GM18498 (cell line): ENCODE data around the gene USP17L22.
"Not testable (repeated sequence)": the region's sequence is repeated elsewhere in the genome, so short reads cannot be mapped to it uniquely, and the experiment has no call there.

Experiments used
- ATAC-seq: cut with Tn5 transposase; IDR thresholded peaks from one replicate; pipeline ENCODE4 v1.9.1; 2021; ENCODE audit warnings: mild to moderate bottlenecking, moderate library complexity; ENCODE audit not compliant: unreplicated experiment

The USP17L22 gene, protein sequence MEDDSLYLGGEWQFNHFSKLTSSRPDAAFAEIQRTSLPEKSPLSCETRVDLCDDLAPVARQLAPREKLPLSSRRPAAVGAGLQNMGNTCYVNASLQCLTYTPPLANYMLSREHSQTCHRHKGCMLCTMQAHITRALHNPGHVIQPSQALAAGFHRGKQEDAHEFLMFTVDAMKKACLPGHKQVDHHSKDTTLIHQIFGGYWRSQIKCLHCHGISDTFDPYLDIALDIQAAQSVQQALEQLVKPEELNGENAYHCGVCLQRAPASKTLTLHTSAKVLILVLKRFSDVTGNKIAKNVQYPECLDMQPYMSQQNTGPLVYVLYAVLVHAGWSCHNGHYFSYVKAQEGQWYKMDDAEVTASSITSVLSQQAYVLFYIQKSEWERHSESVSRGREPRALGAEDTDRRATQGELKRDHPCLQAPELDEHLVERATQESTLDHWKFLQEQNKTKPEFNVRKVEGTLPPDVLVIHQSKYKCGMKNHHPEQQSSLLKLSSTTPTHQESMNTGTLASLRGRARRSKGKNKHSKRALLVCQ

DNA sequence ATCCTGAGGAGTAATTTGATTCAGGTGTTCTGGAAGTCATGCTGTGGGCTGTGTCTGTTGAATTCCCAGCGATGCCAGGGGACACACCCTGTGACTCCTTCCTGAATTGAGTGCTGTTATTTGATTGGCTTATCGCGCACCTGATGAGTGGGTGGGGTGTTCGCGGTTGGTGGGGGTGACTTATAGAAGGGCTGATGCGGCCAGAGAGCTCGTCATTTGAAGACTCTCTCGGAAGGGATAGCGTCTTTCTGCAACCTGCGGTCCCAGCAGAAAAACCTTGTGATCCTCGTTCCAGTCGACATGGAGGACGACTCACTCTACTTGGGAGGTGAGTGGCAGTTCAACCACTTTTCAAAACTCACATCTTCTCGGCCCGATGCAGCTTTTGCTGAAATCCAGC lies at the start of gene USP17L22:
Gene USP17L22 (plus strand): TSS at position 301 of the 400 bp plus-strand sequence. CDS start 0 bp downstream, at position 301.
- ATAC-seq, result not testable (repeated sequence)

GRCh38 chr4:9219852-9220251 lies 47.6 kb upstream of the USP17L22 start, which contains the start of gene USP17L12:
USP17L12 (plus strand) TSS chr4:9220152; CDS start chr4:9220152, 0 bp downstream.
- not testable (repeated sequence) for ATAC-seq

- not testable (repeated sequence) for ATAC-seq
Observed at GRCh38 chr4:9224596-9224995, 42.8 kb upstream of the USP17L22 start, which contains the start of gene USP17L13. USP17L13 (plus strand) TSS chr4:9224896; CDS start chr4:9224896, 0 bp downstream.

- ATAC-seq, result not testable (repeated sequence)
Observed at GRCh38 chr4:9230249-9230648, 37.2 kb upstream of the USP17L22 start.

DNA sequence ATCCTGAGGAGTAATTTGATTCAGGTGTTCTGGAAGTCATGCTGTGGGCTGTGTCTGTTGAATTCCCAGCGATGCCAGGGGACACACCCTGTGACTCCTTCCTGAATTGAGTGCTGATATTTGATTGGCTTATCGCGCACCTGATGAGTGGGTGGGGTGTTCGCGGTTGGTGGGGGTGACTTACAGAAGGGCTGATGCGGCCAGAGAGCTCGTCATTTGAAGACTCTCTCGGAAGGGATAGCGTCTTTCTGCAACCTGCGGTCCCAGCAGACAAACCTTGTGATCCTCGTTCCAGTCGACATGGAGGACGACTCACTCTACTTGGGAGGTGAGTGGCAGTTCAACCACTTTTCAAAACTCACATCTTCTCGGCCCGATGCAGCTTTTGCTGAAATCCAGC lies 33.3 kb upstream of the USP17L22 start, which contains the start of gene USP17L15:
Gene USP17L15 (plus strand): TSS at position 301 of the 400 bp plus-strand sequence. CDS start 0 bp downstream, at position 301.
- ATAC-seq, result not testable (repeated sequence)

DNA sequence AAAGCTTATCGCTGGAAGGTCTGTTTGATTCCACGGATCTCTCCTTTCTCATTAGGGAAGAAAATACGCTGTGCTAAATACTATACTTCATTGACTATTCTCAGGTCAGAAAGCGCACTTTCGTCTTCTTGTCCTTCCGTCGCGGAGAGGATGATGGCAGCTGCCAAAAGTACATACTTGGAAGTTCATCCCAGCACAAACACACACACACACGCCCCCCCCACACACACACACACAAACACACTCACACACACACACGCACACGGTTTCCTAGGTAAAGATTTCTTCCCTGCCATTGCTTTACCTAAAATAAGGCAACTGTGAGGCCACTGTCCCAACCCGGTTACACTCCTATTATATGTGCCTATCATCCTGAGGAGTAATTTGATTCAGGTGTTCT lies 29.0 kb upstream of the USP17L22 start:
- not testable (repeated sequence) for ATAC-seq

- not testable (repeated sequence) for ATAC-seq
Observed at GRCh38 chr4:9243579-9243978, 23.8 kb upstream of the USP17L22 start, which contains the start of gene USP17L17. USP17L17 (plus strand) TSS chr4:9243879; CDS start chr4:9243879, 0 bp downstream.

DNA sequence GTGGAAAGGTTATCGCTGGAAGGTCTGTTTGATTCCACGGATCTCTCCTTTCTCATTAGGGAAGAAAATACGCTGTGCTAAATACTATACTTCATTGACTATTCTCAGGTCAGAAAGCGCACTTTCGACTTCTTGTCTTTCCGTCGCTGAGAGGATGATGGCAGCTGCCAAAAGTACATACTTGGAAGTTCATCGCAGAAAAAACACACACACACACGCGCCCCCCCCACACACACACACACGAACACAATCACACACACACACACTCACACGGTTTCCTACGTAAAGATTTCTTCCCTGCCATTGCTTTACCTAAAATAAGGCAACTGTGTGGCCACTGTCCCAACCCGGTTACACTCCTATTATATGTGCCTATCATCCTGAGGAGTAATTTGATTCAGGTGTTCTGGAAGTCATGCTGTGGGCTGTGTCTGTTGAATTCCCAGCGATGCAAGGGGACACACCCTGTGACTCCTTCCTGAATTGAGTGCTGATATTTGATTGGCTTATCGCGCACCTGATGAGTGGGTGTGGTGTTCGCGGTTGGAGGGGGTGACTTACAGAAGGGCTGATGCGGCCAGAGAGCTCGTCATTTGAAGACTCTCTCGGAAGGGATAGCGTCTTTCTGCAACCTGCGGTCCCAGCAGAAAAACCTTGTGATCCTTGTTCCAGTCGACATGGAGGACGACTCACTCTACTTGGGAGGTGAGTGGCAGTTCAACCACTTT lies 19.3 kb upstream of the USP17L22 start, which contains the start of gene USP17L18:
Gene USP17L18 (plus strand): TSS at position 678 of the 728 bp plus-strand sequence. CDS start 0 bp downstream, at position 678.
- ATAC-seq, result not testable (repeated sequence)

GRCh38 chr4:9253078-9253477 lies 14.3 kb upstream of the USP17L22 start, which contains the start of gene USP17L19:
USP17L19 (plus strand) TSS chr4:9253378; CDS start chr4:9253378, 0 bp downstream.
- ATAC-seq, result not testable (repeated sequence)

DNA sequence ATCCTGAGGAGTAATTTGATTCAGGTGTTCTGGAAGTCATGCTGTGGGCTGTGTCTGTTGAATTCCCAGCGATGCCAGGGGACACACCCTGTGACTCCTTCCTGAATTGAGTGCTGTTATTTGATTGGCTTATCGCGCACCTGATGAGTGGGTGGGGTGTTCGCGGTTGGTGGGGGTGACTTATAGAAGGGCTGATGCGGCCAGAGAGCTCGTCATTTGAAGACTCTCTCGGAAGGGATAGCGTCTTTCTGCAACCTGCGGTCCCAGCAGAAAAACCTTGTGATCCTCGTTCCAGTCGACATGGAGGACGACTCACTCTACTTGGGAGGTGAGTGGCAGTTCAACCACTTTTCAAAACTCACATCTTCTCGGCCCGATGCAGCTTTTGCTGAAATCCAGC lies 9.6 kb upstream of the USP17L22 start, which contains the start of gene USP17L20:
Gene USP17L20 (plus strand): TSS at position 301 of the 400 bp plus-strand sequence. CDS start 0 bp downstream, at position 301.
- ATAC-seq, result not testable (repeated sequence)

DNA sequence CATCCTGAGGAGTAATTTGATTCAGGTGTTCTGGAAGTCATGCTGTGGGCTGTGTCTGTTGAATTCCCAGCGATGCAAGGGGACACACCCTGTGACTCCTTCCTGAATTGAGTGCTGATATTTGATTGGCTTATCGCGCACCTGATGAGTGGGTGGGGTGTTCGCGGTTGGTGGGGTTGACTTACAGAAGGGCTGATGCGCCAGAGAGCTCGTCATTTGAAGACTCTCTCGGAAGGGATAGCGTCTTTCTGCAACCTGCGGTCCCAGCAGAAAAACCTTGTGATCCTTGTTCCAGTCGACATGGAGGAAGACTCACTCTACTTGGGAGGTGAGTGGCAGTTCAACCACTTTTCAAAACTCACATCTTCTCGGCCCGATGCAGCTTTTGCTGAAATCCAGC lies 4.8 kb upstream of the USP17L22 start, which contains the start of gene USP17L21:
Gene USP17L21 (plus strand): TSS at position 301 of the 400 bp plus-strand sequence. CDS start 0 bp downstream, at position 301.
- ATAC-seq, result not testable (repeated sequence)

- ATAC-seq, result not testable (repeated sequence)
Observed at GRCh38 chr4:9271719-9272118, 4.3 kb downstream of the USP17L22 start.
